Keratinocyte (primary cell): ENCODE measurements around the gene PCDHA3. TPM values are rescaled to one million over a fixed set of nuclear protein-coding genes. Genes with fewer than 3 reads are reported as not detected.

ENCODE experiments used
- DNase-seq: peaks from one replicate; pipeline ENCODE4 v3.0.0-alpha.2; 2011; ENCODE audit warnings: low read depth, missing footprints, low spot score
- FAIRE-seq: peaks from 2 replicates; lab custom pipeline; 2011; peaks lifted over from hg19 to GRCh38; lab: Jason Lieb, UNC
- H2AFZ ChIP-seq: 2 replicates; pipeline ENCODE4 v1.6.0; 2012; ENCODE audit warnings: low read length, control low read depth, inconsistent platforms; ENCODE audit not compliant: control insufficient read depth
- H3K27ac ChIP-seq: 2 replicates; pipeline ENCODE4 v1.5.1; 2011; ENCODE audit warnings: low read length; ENCODE audit not compliant: control insufficient read depth, insufficient read depth
- H3K27me3 ChIP-seq: 3 replicates; pipeline ENCODE4 v1.6.0; 2011; ENCODE audit warnings: low read length; ENCODE audit not compliant: control insufficient read depth, insufficient read depth; ENCODE audit errors: extremely low read depth
- H3K36me3 ChIP-seq, 2 experiments: 2 replicates in 1 of 2; 3 replicates in 1 of 2; pipeline ENCODE4 v1.5.1; 2011; ENCODE audit warnings: low read length in 2 of 2, mild to moderate bottlenecking in 1 of 2; ENCODE audit not compliant: control insufficient read depth in 2 of 2, insufficient read depth in 2 of 2; ENCODE audit errors: extremely low read depth in 1 of 2
- H3K4me1 ChIP-seq: 3 replicates; pipeline ENCODE4 v1.5.1; 2011; ENCODE audit warnings: low read length; ENCODE audit not compliant: control insufficient read depth, insufficient read depth; ENCODE audit errors: extremely low read depth
- H3K4me2 ChIP-seq: 3 replicates; pipeline ENCODE4 v1.6.0; 2011; ENCODE audit warnings: low read depth, low read length; ENCODE audit not compliant: control insufficient read depth, insufficient read depth; ENCODE audit errors: extremely low read depth
- H3K4me3 ChIP-seq, 3 experiments: fragments of 200-600 bp in 1 of 3; sonication (generic) in 1 of 3; 2 replicates in 2 of 3; 3 replicates in 1 of 3; pipeline ENCODE4 v1.5.1; 2011 to 2016; ENCODE audit warnings: low read length in 3 of 3, mild to moderate bottlenecking in 3 of 3, control low read depth in 2 of 3, inconsistent platforms in 1 of 3, low read depth in 1 of 3, mixed read lengths in 1 of 3, mixed run types in 1 of 3, moderate library complexity in 1 of 3; ENCODE audit not compliant: control insufficient read depth in 2 of 3, insufficient read depth in 2 of 3; ENCODE audit errors: extremely low read depth in 1 of 3
- H3K79me2 ChIP-seq: 2 replicates; pipeline ENCODE4 v1.6.0; 2012; ENCODE audit warnings: low read length; ENCODE audit not compliant: control insufficient read depth, insufficient read depth
- H3K9ac ChIP-seq: 3 replicates; pipeline ENCODE4 v1.6.0; 2011; ENCODE audit warnings: low read length; ENCODE audit not compliant: control insufficient read depth, insufficient read depth; ENCODE audit errors: extremely low read depth
- H3K9me1 ChIP-seq: 3 replicates; pipeline ENCODE4 v1.6.0; 2011; ENCODE audit warnings: low read length; ENCODE audit not compliant: control insufficient read depth, insufficient read depth; ENCODE audit errors: extremely low read depth
- H3K9me3 ChIP-seq: 2 replicates; pipeline ENCODE4 v1.5.1; 2012; ENCODE audit warnings: low read depth, low read length; ENCODE audit not compliant: control insufficient read depth
- H4K20me1 ChIP-seq: 3 replicates; pipeline ENCODE4 v1.6.0; 2011; ENCODE audit warnings: low read length; ENCODE audit not compliant: control insufficient read depth, insufficient read depth; ENCODE audit errors: extremely low read depth
- CTCF ChIP-seq, 3 experiments: IDR thresholded peaks in 1 of 3; conservative IDR thresholded peaks in 1 of 3; optimal IDR thresholded peaks in 1 of 3; 2 replicates in 2 of 3; 3 replicates in 1 of 3; pipeline versions ENCODE3 to v1.5.1; 2011; ENCODE audit warnings: low read length in 3 of 3, mild to moderate bottlenecking in 3 of 3, moderate library complexity in 2 of 3, control low read depth in 1 of 3, inconsistent platforms in 1 of 3; ENCODE audit not compliant: insufficient read depth in 2 of 3; ENCODE audit errors: extremely low read depth in 1 of 3
- EZH2 ChIP-seq: IDR thresholded peaks from one replicate; pipeline ENCODE4 v1.6.1; 2012; ENCODE audit warnings: inconsistent platforms, mild to moderate bottlenecking, low read length, moderate library complexity
- dilution Hi-C: fragments of 300-500 bp; cut with MboI; formaldehyde crosslinking; loops from one replicate; pipeline ENCODE4 v1.7.0; 2020; ENCODE audit warnings: low sequenced_read_pairs; ENCODE audit not compliant: extremely low pct_ligation_motif_present
- polyA plus RNA-seq, 5 experiments: library from polyadenylated mRNA; depleted of rRNA in 3 of 5; stranded (reverse) in 3 of 5; stranded (forward) in 1 of 5; unstranded in 1 of 5; fragments of >200 nt; gene quantifications; 1 replicate in 1 of 5; 2 replicates in 3 of 5; 3 replicates in 1 of 5; pipeline versions ENCODE4 v1.2.1 to v1.2.3, GENCODE V29; 2011 to 2012; ENCODE audit warnings: missing spikeins in 2 of 5, low read depth in 1 of 5, low replicate concordance in 1 of 5

Gene PCDHA3
- polyA plus RNA-seq, 1 donor (not counting 4 experiments of a cell fraction or from before 2014, with no cell fraction given), result 0.01 TPM

GRCh38 chr5:140835622-140836510 is 35.0 kb downstream of the PCDHA3 start:
- no peak for TF ChIP-seq CTCF (optimal IDR thresholded peaks at IDR 0.05 in 1 of 3, IDR thresholded peaks at IDR 0.05 in 1 of 3, conservative IDR thresholded peaks at IDR 0.05 in 1 of 3; ENCODE audit: extremely low read depth in 1 of 3, insufficient read depth in 2 of 3, low read length in 3 of 3)
- no peak for TF ChIP-seq EZH2
- no peak for FAIRE-seq
- H3K27ac ChIP-seq, result no peak overlapping the region
- no peaks in the 10 kb centered on the region for H3K79me2 ChIP-seq
- no peak for DNase-seq
- H3K9me1 ChIP-seq, result no peaks in the 10 kb centered on the region
- H3K4me2 ChIP-seq, result no peak overlapping the region
- no peaks in the 10 kb centered on the region for H3K36me3 ChIP-seq
- H4K20me1 ChIP-seq, result no peaks in the 10 kb centered on the region
- H2AFZ ChIP-seq, result no peak overlapping the region
- H3K4me3 ChIP-seq, result no peak overlapping the region
- H3K9me3 ChIP-seq, result peaks cover 12% of the 10 kb centered on the region
- H3K9ac ChIP-seq, result no peak overlapping the region
- H3K4me1 ChIP-seq, result no peaks in the 10 kb centered on the region
- dilution Hi-C loops, result no loop called here
- no peaks in the 10 kb centered on the region for H3K27me3 ChIP-seq

GRCh38 chr5:140840978-140841962 is 40.4 kb downstream of the PCDHA3 start, which contains the start of gene PCDHA8:
Gene PCDHA8 (plus strand): TSS chr5:140841187. CDS start chr5:140841322, 135 bp downstream.
- Histone ChIP-seq H3K4me1 (no peaks in the 10 kb centered on the region), H3K4me2 (no peak within 1 kb of the TSS), H3K9ac (no peak within 1 kb of the TSS), H3K27me3 (no peaks in the 10 kb centered on the region), H2AFZ (no peak within 1 kb of the TSS), H3K36me3 (no peaks in the 10 kb centered on the region), H3K9me1 (no peaks in the 10 kb centered on the region), H4K20me1 (no peaks in the 10 kb centered on the region), H3K79me2 (no peaks in the 10 kb centered on the region), H3K9me3 (peaks cover 8% of the 10 kb centered on the region), H3K27ac (no peak within 1 kb of the TSS), H3K4me3 (no peak within 1 kb of the TSS)
- DNase-seq (no peak), FAIRE-seq (no peak)
- TF ChIP-seq CTCF (optimal IDR thresholded peaks at IDR 0.05 in 1 of 3, IDR thresholded peaks at IDR 0.05 in 1 of 3, conservative IDR thresholded peaks at IDR 0.05 in 1 of 3; ENCODE audit: extremely low read depth in 1 of 3, insufficient read depth in 2 of 3, low read length in 3 of 3), result no peak
- no peak for TF ChIP-seq EZH2
- dilution Hi-C loops, result no loop called here
